Pulmonary artery endothelial cell (primary cell): ENCODE measurements around the gene DLD. TPM values are rescaled to one million over a fixed set of nuclear protein-coding genes. Genes with fewer than 3 reads are reported as not detected.
"Not testable (repeated sequence)": the region's sequence is repeated elsewhere in the genome, so short reads cannot be mapped to it uniquely, and the experiment has no call there.

Experiments
- DNase-seq: peaks from one replicate; pipeline ENCODE4 v3.0.0-alpha.2; 2011; ENCODE audit warnings: low read depth, low spot score
- total RNA-seq: library from RNA; depleted of rRNA; stranded (reverse); fragments of >200 nt; gene quantifications from 2 replicates; pipeline ENCODE4 v1.2.3, GENCODE V29; 2014

The DLD gene
- total RNA-seq, 1 donor from 2014 or later = 61.3 TPM

DNA sequence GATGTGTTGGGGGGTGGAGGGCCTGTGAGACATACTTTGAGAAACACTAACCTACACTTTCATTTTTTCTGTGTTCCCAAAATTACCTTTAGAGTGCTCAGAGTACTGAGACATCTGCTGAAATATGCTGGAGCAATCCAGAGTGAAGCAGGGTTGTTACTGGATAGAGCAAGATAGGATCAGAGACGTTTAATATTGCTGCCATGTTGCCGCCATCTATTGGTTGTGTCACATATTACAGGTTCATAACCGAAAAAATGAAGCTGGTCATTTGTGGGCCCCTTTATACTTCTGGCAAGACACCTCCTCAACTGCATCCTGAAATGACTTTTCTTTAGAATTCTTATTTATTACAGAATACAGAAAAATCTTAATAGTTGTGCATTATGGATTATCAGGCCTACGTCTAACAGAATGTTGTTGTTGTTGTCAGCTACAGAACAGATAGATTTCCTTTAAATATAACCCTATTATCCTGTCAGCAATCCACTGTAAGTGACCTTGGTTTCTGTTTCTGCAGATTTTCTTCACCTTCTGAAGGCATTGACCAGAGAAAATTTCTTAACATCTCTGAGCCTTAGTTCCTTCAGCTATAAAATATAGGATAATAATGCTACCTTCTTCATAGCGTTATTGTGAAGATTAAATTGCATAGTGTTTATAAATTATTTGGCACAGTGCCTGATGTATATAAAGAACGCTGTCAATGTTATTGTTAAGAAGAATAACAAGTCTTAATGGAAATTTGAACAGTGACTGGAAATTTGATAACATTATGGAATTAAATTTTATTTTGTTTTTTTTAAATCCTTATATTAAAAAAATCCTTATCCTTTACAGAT, 16.2 kb upstream of the DLD start:
- no peak for DNase-seq

DNA sequence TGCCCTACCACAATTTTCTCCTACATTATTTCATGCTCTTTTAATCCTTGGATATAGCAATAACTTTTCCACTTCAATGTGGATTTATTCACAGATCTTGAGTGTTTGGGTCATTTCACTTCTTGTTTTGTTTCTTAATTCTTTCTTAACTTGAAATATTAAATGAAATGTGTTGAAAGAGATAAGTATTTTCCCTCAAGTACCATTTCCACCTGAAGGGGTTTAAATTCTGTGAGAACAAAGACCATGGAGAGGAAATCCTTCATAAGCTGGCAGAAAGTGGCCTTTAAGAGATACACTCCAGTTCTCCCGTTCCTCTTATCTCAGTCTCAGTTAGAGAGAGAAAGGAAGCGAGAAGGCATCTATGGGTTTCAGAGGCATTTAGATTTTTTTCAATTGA, 14.1 kb upstream of the DLD start:
- no peak for DNase-seq

DNA sequence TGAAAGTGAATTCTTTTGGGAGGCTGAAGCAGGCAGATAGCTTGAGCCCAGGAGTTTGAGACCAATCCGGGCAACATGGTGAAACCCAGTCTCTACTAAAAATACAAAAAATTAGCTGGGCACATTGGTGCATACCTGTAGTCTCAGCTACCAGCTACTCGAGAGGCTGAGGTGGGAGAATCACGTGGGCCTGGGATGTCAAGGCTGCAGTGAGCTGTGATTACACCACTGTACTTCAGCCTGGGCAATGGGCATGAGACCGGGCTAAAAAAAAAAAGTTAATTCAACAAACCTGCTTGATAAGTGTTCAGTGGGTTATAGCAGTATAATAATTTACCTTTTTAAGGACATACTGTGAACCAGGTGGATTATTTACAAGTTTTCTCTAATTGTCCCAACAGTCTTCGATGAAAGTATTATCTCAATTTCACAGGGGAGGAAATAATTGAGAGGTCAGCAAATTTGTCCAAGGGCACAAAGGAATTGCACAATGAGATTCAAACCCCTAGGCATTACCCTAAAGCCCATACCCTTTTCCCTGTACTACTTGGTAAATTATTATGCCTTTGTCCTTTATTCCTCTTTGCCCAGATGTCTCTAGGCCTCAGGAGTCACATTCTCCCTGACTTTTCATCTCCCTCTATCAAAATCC, 13.1 kb upstream of the DLD start:
- no peak for DNase-seq

GRCh38 chr7:107878636-107879035, 12.3 kb upstream of the DLD start:
- DNase-seq = no peak

GRCh38 chr7:107879400-107880035, 11.5 kb upstream of the DLD start:
- no peak for DNase-seq

GRCh38 chr7:107882766-107883165, 8.2 kb upstream of the DLD start:
- DNase-seq = no peak

DNA sequence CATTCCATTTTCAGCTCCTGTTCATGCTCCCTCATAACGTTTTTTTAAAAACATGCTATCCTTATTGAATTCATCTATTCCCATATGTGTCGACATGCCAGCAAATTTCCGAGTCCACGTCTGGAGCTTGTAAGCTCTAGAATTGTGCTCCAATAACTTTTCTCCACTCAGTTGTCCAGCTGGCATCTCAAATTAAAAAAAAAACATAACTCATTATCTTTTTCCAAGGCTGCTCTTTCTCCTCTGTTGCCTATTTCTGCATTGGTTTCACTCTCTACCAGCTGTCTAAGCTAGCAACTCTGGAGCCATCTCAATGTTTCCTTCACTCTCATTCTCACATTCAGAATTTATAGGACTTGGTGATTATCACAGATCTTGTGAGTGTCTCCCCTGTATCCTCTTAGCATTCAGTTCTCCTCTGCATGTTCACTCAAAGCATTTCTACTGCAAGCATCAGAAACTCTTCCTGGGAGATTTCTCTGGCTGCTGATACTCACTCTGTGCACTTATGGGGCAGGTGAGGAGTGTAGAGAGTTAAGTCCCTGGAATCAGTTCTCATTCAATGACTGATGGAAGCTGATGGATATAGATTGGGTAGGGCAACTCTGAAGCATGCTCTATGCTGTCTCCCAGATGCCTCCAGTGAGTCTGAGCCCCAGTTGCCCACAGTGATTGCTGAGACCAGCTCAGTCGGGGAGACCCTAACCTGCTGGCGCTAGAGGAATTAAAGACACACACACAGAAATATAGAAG, 6.7 kb upstream of the DLD start:
- no peak for DNase-seq

DNA sequence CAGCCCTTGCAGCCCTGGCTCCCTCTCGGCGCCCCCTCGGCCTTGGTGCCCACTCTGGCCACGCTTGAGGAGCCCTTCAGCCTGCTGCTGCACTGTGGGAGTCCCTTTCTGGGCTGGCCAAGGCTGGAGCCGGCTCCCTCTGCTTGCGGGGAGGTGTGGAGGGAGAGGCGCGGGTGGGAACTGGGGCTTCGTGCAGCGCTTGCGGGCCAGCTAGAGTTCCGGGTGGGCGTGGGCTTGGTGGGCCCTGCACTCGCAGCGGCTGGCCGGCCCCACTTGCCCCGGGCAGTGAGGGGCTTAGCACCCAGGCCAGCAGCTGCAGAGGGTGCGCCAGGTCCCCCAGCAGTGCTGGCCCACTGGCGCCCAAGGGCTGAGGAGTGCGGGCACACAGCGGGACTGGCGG, 3.2 kb upstream of the DLD start:
- not testable (repeated sequence) for DNase-seq

GRCh38 chr7:107889992-107890391, 991 bp upstream of the DLD start:
- DNase-seq = no peak

- no peak for DNase-seq
These were observed 456 bp upstream of the DLD start for GRCh38 chr7:107890493-107890961.

GRCh38 chr7:107891636-107892366, 818 bp downstream of the DLD start:
- no peak for DNase-seq

DNA sequence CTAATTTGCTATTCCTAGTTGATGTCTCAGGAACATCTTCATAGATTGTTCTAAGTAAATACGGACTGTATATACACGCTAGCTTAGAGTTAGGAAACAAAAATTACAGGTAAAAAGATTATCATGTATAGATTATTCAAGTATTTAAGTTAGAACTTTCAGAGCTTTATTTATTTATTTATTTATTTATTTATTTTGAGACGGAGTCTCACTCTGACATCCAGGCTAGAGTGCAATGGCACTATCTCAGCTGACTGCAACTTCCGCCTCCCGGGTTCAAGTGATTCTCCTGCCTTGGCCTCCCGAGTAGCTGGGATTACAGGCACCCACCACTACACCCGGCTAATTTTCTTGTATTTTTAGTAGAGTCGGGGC, 1.4 kb downstream of the DLD start:
- not testable (repeated sequence) for DNase-seq

DNA sequence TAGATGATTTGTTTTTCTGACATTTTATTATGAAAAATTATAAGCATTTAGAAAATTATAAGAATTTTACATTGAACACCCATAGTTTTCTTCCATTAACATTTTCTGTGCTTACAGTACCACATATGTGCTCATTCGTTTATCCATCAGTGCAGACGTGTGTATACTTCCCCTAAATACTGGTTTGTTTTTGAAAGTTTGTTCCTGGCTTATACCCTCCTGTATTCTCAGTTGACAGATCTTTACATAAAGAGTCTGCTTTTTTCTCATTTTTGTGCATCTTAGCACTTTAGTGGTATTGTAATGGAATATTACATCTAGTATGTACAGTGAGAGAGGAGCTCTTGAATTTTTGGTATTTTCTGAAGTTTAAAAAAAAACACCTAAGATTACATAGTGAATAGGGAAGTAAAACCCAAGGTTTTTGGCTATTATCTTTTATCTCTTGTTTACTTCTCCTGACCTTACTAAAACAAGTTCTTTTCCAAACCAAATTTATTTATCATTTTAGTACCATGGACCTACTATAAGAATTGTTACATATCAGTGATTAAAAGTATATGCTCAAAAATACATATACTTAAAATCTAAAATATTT, 8.1 kb downstream of the DLD start:
- no peak for DNase-seq

DNA sequence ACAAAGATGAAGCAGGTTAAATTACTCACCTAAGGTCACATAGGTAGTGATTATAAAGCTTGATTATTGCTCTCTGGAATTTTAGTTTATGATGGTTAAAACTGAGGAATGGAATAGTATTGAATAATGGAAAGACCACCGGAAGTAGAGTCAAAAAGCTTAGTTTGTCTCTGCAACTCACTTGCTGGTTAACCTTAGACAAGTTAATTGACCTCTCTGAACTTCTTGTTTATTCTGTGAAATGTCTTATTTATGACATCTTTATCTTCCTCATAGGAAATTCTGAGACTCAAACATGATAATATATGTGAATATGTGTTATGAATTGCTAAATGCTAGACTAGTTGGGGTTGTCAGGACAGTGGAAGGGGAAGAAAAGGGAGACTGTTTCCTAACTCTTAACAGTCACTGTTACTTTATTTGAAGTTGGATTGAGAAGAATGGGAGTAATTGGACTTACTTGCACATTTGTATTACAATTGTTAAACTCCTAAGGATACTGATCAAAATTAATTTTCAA, 9.6 kb downstream of the DLD start:
- no peak for DNase-seq

GRCh38 chr7:107902381-107902780, 11.4 kb downstream of the DLD start:
- no peak for DNase-seq

GRCh38 chr7:107907790-107908189, 16.8 kb downstream of the DLD start:
- DNase-seq = no peak

GRCh38 chr7:107909445-107909844, 18.5 kb downstream of the DLD start:
- DNase-seq = no peak

- no peak for DNase-seq
These were observed 21.0 kb downstream of the DLD start for GRCh38 chr7:107911981-107912380.

DNA sequence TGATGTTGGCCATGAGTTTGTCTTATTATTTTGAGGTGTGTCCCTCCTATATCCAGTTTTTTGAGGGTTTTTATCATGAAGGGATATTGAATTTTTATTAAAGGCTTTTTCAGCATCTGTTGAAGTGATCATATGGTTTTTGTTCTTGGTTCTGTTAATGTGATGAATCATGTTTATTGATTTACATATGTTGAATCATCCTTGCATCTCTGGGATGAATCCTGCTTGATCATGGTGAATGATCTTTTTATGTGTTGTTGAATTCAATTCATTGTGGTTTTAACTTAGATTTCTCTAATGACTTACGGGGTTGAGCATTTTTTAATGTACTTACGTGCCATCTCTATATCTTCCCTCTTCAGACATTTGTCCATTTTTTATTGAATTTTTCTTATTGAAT, 22.9 kb downstream of the DLD start:
- DNase-seq = no peak

- DNase-seq = no peak
These were observed 23.8 kb downstream of the DLD start for GRCh38 chr7:107914831-107915230.
